ENCODE results near the gene HCAR1.
"Not testable (repeated sequence)": the region's sequence is repeated elsewhere in the genome, so short reads cannot be mapped to it uniquely, and the experiment has no call there.

HCAR1 gene

GRCh38 chr12:122730215-122731014 is at the start of gene HCAR1:
Gene HCAR1 (minus strand): TSS chr12:122730844. CDS start chr12:122730339, 505 bp downstream.
- peak; percentile 55 to 73 for DNase-seq
- peaks cover 0 to 7% of the 10 kb centered on the region in 2 donors for H3K9me3 Mint-ChIP-seq
- H3K27ac Mint-ChIP-seq: peak within 1 kb of the TSS in 1 of 2 donors; percentile 69
- peaks cover 85% of the 10 kb centered on the region for H3K4me1 Mint-ChIP-seq
- ATAC-seq: peak; percentile 92
- H3K4me3 Mint-ChIP-seq: peak within 1 kb of the TSS; percentile 24 to 67
- no peaks in the 10 kb centered on the region for H3K27me3 Mint-ChIP-seq

- H3K4me3 Mint-ChIP-seq: no peak overlapping the region
- no peaks in the 10 kb centered on the region for H3K9me3 Mint-ChIP-seq
- no peak for ATAC-seq
- DNase-seq: no peak
- no peak overlapping the region for H3K27ac Mint-ChIP-seq
- H3K4me1 Mint-ChIP-seq: peaks cover 43% of the 10 kb centered on the region
- H3K27me3 Mint-ChIP-seq: no peaks in the 10 kb centered on the region
These were observed 26.9 kb upstream of the HCAR1 start for GRCh38 chr12:122757568-122757967.

GRCh38 chr12:122754790-122755189 is 24.1 kb upstream of the HCAR1 start:
- no peaks in the 10 kb centered on the region for H3K27me3 Mint-ChIP-seq
- peaks cover 57% of the 10 kb centered on the region for H3K4me1 Mint-ChIP-seq
- DNase-seq: no peak
- ATAC-seq: no peak
- peak overlapping the region; percentile 44 to 46 for H3K27ac Mint-ChIP-seq
- H3K9me3 Mint-ChIP-seq: no peaks in the 10 kb centered on the region
- H3K4me3 Mint-ChIP-seq: no peak overlapping the region

- H3K4me1 Mint-ChIP-seq: peaks cover 57% of the 10 kb centered on the region
- no peaks in the 10 kb centered on the region for H3K9me3 Mint-ChIP-seq
- ATAC-seq: no peak
- no peak for DNase-seq
- peak overlapping the region; percentile 96 to 99 for H3K4me3 Mint-ChIP-seq
- H3K27ac Mint-ChIP-seq: peak overlapping the region; percentile 99
- no peaks in the 10 kb centered on the region for H3K27me3 Mint-ChIP-seq
These were observed 22.6 kb upstream of the HCAR1 start for GRCh38 chr12:122753319-122753650.

- Mint-ChIP-seq H3K27ac (peak within 1 kb of the TSS; percentile 99), H3K9me3 (no peaks in the 10 kb centered on the region), H3K4me1 (peaks cover 56% of the 10 kb centered on the region), H3K4me3 (peak within 1 kb of the TSS; percentile 96 to 99), H3K27me3 (no peaks in the 10 kb centered on the region)
- peak; percentile 100 for DNase-seq
- peak; percentile 95 for ATAC-seq
These were observed 22.0 kb upstream of the HCAR1 start, which contains the start of gene DENR for GRCh38 chr12:122752464-122753318. Gene DENR (plus strand): TSS chr12:122752824. CDS start chr12:122753702, 878 bp downstream.

GRCh38 chr12:122750781-122751515 is 20.3 kb upstream of the HCAR1 start:
- Mint-ChIP-seq H3K4me1 (peaks cover 39% of the 10 kb centered on the region), H3K4me3 (peak overlapping the region in 1 of 2 donors; percentile 96), H3K27ac (peak overlapping the region in 1 of 2 donors; percentile 3)
- ATAC-seq, H3K9me3 Mint-ChIP-seq, H3K27me3 Mint-ChIP-seq, DNase-seq: not testable (repeated sequence)

- H3K27me3 Mint-ChIP-seq: no peaks in the 10 kb centered on the region
- ATAC-seq (no peak), DNase-seq (no peak)
- no peaks in the 10 kb centered on the region for H3K9me3 Mint-ChIP-seq
- H3K27ac Mint-ChIP-seq: peak overlapping the region in 1 of 2 donors; percentile 57
- H3K4me3 Mint-ChIP-seq: no peak overlapping the region
- peaks cover 31% of the 10 kb centered on the region for H3K4me1 Mint-ChIP-seq
These were observed 19.1 kb upstream of the HCAR1 start for GRCh38 chr12:122749569-122750332.

GRCh38 chr12:122747224-122748135 is 16.8 kb upstream of the HCAR1 start:
- peaks cover 14% of the 10 kb centered on the region for H3K4me1 Mint-ChIP-seq
- H3K4me3 Mint-ChIP-seq: no peak overlapping the region

GRCh38 chr12:122743895-122744525 is 13.4 kb upstream of the HCAR1 start:
- ATAC-seq (no peak), DNase-seq (no peak)
- Mint-ChIP-seq H3K9me3 (no peaks in the 10 kb centered on the region), H3K27me3 (no peaks in the 10 kb centered on the region), H3K4me1 (no peaks in the 10 kb centered on the region), H3K27ac (no peak overlapping the region), H3K4me3 (no peak overlapping the region)

More at GRCh38 chr12:122747224-122748135, 16.8 kb upstream of the HCAR1 start:
- ATAC-seq (no peak), DNase-seq (no peak)
- Mint-ChIP-seq H3K27me3 (no peaks in the 10 kb centered on the region), H3K9me3 (no peaks in the 10 kb centered on the region), H3K27ac (peak overlapping the region in 1 of 2 donors; percentile 9)

- ATAC-seq (no peak), DNase-seq (no peak)
- H3K27ac Mint-ChIP-seq: no peak overlapping the region
- H3K4me3 Mint-ChIP-seq: no peak overlapping the region
- no peaks in the 10 kb centered on the region for H3K27me3 Mint-ChIP-seq
- H3K9me3 Mint-ChIP-seq: peaks cover 0 to 4% of the 10 kb centered on the region in 2 donors
- peaks cover 12% of the 10 kb centered on the region for H3K4me1 Mint-ChIP-seq
These were observed 9.7 kb upstream of the HCAR1 start for GRCh38 chr12:122740351-122740750.

- Mint-ChIP-seq H3K27ac (peak overlapping the region in 1 of 2 donors; percentile 14), H3K4me3 (no peak overlapping the region), H3K9me3 (peaks cover 0 to 4% of the 10 kb centered on the region in 2 donors), H3K27me3 (no peaks in the 10 kb centered on the region), H3K4me1 (peaks cover 21% of the 10 kb centered on the region)
- DNase-seq (no peak), ATAC-seq (no peak)
These were observed 7.9 kb upstream of the HCAR1 start for GRCh38 chr12:122738571-122738970.

GRCh38 chr12:122732611-122733010 is 2.0 kb upstream of the HCAR1 start:
- ATAC-seq (no peak), DNase-seq (no peak)
- Mint-ChIP-seq H3K9me3 (peaks cover 0 to 10% of the 10 kb centered on the region in 2 donors), H3K27ac (peak overlapping the region; percentile 83 to 96), H3K27me3 (no peaks in the 10 kb centered on the region), H3K4me1 (peaks cover 70% of the 10 kb centered on the region), H3K4me3 (peak overlapping the region; percentile 22 to 38)

GRCh38 chr12:122732170-122732569 is 1.5 kb upstream of the HCAR1 start:
- ATAC-seq: no peak
- DNase-seq: no peak
- H3K9me3 Mint-ChIP-seq: peaks cover 0 to 10% of the 10 kb centered on the region in 2 donors
- H3K27ac Mint-ChIP-seq: peak overlapping the region; percentile 11 to 44
- no peaks in the 10 kb centered on the region for H3K27me3 Mint-ChIP-seq
- peak overlapping the region; percentile 14 to 20 for H3K4me3 Mint-ChIP-seq
- H3K4me1 Mint-ChIP-seq: peaks cover 72% of the 10 kb centered on the region

All from stimulated activated naive CD8-positive, alpha-beta T cell treated with anti-CD3 and anti-CD28 coated beads, Interleukin-15, amount 100 ng/mL, for 72 hours (primary cell).